ENCODE results near the gene MAN1C1. TPM values are rescaled to one million over a fixed set of nuclear protein-coding genes. Genes with fewer than 3 reads are reported as not detected.

Gene MAN1C1
- total RNA-seq, 2 donors from 2014 or later = 0.88 to 2.5 TPM

GRCh38 chr1:25750923-25751605, 134.5 kb downstream of the MAN1C1 start:
- no peak overlapping the region for H3K27ac Mint-ChIP-seq
- no peak for DNase-seq (ENCODE audit: low spot score)
- no peaks in the 10 kb centered on the region for H3K36me3 Mint-ChIP-seq
- H3K4me3 Mint-ChIP-seq = no peak overlapping the region
- ATAC-seq = no peak
- H3K4me1 Mint-ChIP-seq (ENCODE audit: low read depth in 2 of 2) = no peaks in the 10 kb centered on the region
- peaks cover 0 to 3% of the 10 kb centered on the region in 2 donors for H3K27me3 Mint-ChIP-seq
- no peaks in the 10 kb centered on the region for H3K9me3 Mint-ChIP-seq

- Mint-ChIP-seq H3K36me3 (no peaks in the 10 kb centered on the region), H3K4me3 (no peak overlapping the region), H3K4me1 (ENCODE audit: low read depth in 2 of 2) (no peaks in the 10 kb centered on the region), H3K27ac (no peak overlapping the region), H3K27me3 (peaks cover 0 to 3% of the 10 kb centered on the region in 2 donors), H3K9me3 (no peaks in the 10 kb centered on the region)
- no peak for ATAC-seq
- no peak for DNase-seq (ENCODE audit: low spot score)
Measured at GRCh38 chr1:25754470-25755181, 138.0 kb downstream of the MAN1C1 start.

- Mint-ChIP-seq H3K27me3 (peaks cover 0 to 3% of the 10 kb centered on the region in 2 donors), H3K27ac (no peak overlapping the region), H3K4me3 (no peak overlapping the region), H3K4me1 (ENCODE audit: low read depth in 2 of 2) (no peaks in the 10 kb centered on the region), H3K9me3 (no peaks in the 10 kb centered on the region), H3K36me3 (no peaks in the 10 kb centered on the region)
- ATAC-seq = no peak
- no peak for DNase-seq (ENCODE audit: low spot score)
Measured at GRCh38 chr1:25755475-25756125, 139.0 kb downstream of the MAN1C1 start.

- Mint-ChIP-seq H3K4me3 (no peak overlapping the region), H3K36me3 (no peaks in the 10 kb centered on the region), H3K27ac (no peak overlapping the region), H3K27me3 (peaks cover 0 to 3% of the 10 kb centered on the region in 2 donors), H3K9me3 (no peaks in the 10 kb centered on the region), H3K4me1 (ENCODE audit: low read depth in 2 of 2) (no peaks in the 10 kb centered on the region)
- DNase-seq (ENCODE audit: low spot score) (no peak), ATAC-seq (no peak)
Measured at GRCh38 chr1:25756215-25756614, 139.6 kb downstream of the MAN1C1 start.

- no peak for ATAC-seq
- no peaks in the 10 kb centered on the region for H3K4me1 Mint-ChIP-seq (ENCODE audit: low read depth in 2 of 2)
- no peaks in the 10 kb centered on the region for H3K36me3 Mint-ChIP-seq
- H3K4me3 Mint-ChIP-seq = no peak overlapping the region
- no peaks in the 10 kb centered on the region for H3K9me3 Mint-ChIP-seq
- no peak overlapping the region for H3K27ac Mint-ChIP-seq
- DNase-seq (ENCODE audit: low spot score) = no peak
- H3K27me3 Mint-ChIP-seq = peaks cover 0 to 3% of the 10 kb centered on the region in 2 donors
Measured at GRCh38 chr1:25757151-25757845, 140.7 kb downstream of the MAN1C1 start.

GRCh38 chr1:25757846-25758185, 141.2 kb downstream of the MAN1C1 start:
- peaks cover 0 to 3% of the 10 kb centered on the region in 2 donors for H3K27me3 Mint-ChIP-seq
- ATAC-seq (no peak), DNase-seq (ENCODE audit: low spot score) (no peak)
- H3K36me3 Mint-ChIP-seq = no peaks in the 10 kb centered on the region
- no peak overlapping the region for H3K27ac Mint-ChIP-seq
- no peaks in the 10 kb centered on the region for H3K9me3 Mint-ChIP-seq
- no peaks in the 10 kb centered on the region for H3K4me1 Mint-ChIP-seq (ENCODE audit: low read depth in 2 of 2)
- no peak overlapping the region for H3K4me3 Mint-ChIP-seq

GRCh38 chr1:25758466-25759070, 142.0 kb downstream of the MAN1C1 start:
- ATAC-seq = no peak
- Mint-ChIP-seq H3K4me1 (ENCODE audit: low read depth in 2 of 2) (no peaks in the 10 kb centered on the region), H3K36me3 (no peaks in the 10 kb centered on the region), H3K27ac (no peak overlapping the region), H3K4me3 (no peak overlapping the region), H3K27me3 (no peaks in the 10 kb centered on the region), H3K9me3 (no peaks in the 10 kb centered on the region)
- no peak for DNase-seq (ENCODE audit: low spot score)

- DNase-seq (ENCODE audit: low spot score) = no peak
Measured at GRCh38 chr1:25760122-25760719, 143.6 kb downstream of the MAN1C1 start.

GRCh38 chr1:25760871-25761270, 144.3 kb downstream of the MAN1C1 start:
- H3K4me1 Mint-ChIP-seq (ENCODE audit: low read depth in 2 of 2) = no peaks in the 10 kb centered on the region
- no peaks in the 10 kb centered on the region for H3K9me3 Mint-ChIP-seq
- H3K36me3 Mint-ChIP-seq = no peaks in the 10 kb centered on the region
- H3K27me3 Mint-ChIP-seq = no peaks in the 10 kb centered on the region
- no peak overlapping the region for H3K4me3 Mint-ChIP-seq
- H3K27ac Mint-ChIP-seq = no peak overlapping the region
- DNase-seq (ENCODE audit: low spot score) = no peak
- no peak for ATAC-seq

More at GRCh38 chr1:25760122-25760719, 143.6 kb downstream of the MAN1C1 start:
- Mint-ChIP-seq H3K9me3 (no peaks in the 10 kb centered on the region), H3K27ac (no peak overlapping the region), H3K4me3 (no peak overlapping the region), H3K4me1 (ENCODE audit: low read depth in 2 of 2) (no peaks in the 10 kb centered on the region), H3K36me3 (no peaks in the 10 kb centered on the region), H3K27me3 (no peaks in the 10 kb centered on the region)
- no peak for ATAC-seq

- no peak for DNase-seq (ENCODE audit: low spot score)
- H3K4me3 Mint-ChIP-seq = no peak overlapping the region
- no peak overlapping the region for H3K27ac Mint-ChIP-seq
- no peak for ATAC-seq
- no peaks in the 10 kb centered on the region for H3K27me3 Mint-ChIP-seq
- H3K9me3 Mint-ChIP-seq = no peaks in the 10 kb centered on the region
- no peaks in the 10 kb centered on the region for H3K4me1 Mint-ChIP-seq (ENCODE audit: low read depth in 2 of 2)
- H3K36me3 Mint-ChIP-seq = no peaks in the 10 kb centered on the region
Measured at GRCh38 chr1:25763493-25763892, 146.9 kb downstream of the MAN1C1 start.

GRCh38 chr1:25765136-25765922, 148.7 kb downstream of the MAN1C1 start:
- peaks cover 0 to 6% of the 10 kb centered on the region in 2 donors for H3K27me3 Mint-ChIP-seq
- H3K4me3 Mint-ChIP-seq = no peak overlapping the region
- ATAC-seq (no peak), DNase-seq (ENCODE audit: low spot score) (no peak)
- H3K9me3 Mint-ChIP-seq = no peaks in the 10 kb centered on the region
- peaks cover 0 to 4% of the 10 kb centered on the region in 2 donors for H3K4me1 Mint-ChIP-seq (ENCODE audit: low read depth in 2 of 2)
- H3K27ac Mint-ChIP-seq = no peak overlapping the region
- H3K36me3 Mint-ChIP-seq = no peaks in the 10 kb centered on the region

GRCh38 chr1:25765923-25766589, 149.5 kb downstream of the MAN1C1 start:
- H3K4me3 Mint-ChIP-seq = no peak overlapping the region
- H3K27ac Mint-ChIP-seq = no peak overlapping the region
- peaks cover 0 to 13% of the 10 kb centered on the region in 2 donors for H3K27me3 Mint-ChIP-seq
- DNase-seq (ENCODE audit: low spot score) = no peak
- peaks cover 0 to 4% of the 10 kb centered on the region in 2 donors for H3K4me1 Mint-ChIP-seq (ENCODE audit: low read depth in 2 of 2)
- no peak for ATAC-seq
- no peaks in the 10 kb centered on the region for H3K9me3 Mint-ChIP-seq
- no peaks in the 10 kb centered on the region for H3K36me3 Mint-ChIP-seq
